ENCODE data around the gene BEST4.
"Not testable (repeated sequence)": the region's sequence is repeated elsewhere in the genome, so short reads cannot be mapped to it uniquely, and the experiment has no call there.

Gene BEST4

DNA sequence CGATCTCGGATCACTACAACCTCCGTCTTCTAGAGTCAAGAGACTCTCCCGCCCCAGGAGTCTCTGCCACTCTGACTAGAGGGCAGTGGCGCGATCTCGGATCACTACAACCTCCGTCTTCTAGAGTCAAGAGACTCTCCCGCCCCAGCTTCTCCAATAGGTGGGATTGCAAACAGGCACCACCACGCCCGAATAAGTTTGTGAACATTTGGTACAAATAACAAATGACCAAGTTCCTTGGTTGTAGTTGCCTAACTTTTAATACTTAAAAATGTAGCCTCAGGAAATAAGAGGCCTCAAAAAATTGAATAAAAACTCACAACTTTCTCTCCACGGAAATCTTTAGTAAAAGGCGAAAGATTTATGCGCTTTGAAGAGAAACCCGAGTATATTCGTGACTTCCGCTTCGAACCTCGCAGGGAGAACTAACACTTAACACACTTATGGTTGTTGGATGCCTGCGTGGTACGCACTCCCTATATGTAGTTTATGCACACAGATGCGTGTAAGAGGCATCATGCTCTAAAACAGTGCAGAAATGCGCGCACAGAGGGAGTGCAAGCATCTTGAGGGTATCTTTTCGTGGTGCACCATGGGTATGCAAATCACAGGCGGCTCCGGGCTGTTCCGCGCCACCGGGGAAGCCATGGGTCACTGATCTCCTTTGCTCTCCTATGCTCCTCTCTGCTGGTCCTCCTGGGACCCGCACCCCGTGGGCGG, 31.8 kb upstream of the BEST4 start:
- DNase-seq (ENCODE audit: low read depth): peak; percentile 59

DNA sequence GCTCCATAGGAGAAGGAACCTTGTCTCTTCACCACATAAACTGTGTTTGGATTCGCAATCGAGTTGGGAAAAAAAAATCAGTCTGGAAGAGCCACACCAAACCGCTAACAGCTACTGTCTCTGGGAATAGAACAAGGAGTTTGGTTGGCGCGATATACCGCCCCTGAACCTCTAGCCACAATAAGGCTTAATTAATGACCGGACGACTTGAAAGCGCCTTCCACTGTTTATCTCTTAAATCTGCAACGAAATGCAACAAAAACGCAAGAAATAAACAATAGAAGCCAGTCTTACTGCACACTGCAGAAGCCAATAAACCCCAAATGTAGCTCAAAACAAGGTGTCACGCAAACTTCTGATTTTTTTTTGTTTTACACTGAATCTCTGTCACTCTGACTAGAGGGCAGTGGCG, 31.2 kb upstream of the BEST4 start:
- no peak for DNase-seq (ENCODE audit: low read depth)

DNA sequence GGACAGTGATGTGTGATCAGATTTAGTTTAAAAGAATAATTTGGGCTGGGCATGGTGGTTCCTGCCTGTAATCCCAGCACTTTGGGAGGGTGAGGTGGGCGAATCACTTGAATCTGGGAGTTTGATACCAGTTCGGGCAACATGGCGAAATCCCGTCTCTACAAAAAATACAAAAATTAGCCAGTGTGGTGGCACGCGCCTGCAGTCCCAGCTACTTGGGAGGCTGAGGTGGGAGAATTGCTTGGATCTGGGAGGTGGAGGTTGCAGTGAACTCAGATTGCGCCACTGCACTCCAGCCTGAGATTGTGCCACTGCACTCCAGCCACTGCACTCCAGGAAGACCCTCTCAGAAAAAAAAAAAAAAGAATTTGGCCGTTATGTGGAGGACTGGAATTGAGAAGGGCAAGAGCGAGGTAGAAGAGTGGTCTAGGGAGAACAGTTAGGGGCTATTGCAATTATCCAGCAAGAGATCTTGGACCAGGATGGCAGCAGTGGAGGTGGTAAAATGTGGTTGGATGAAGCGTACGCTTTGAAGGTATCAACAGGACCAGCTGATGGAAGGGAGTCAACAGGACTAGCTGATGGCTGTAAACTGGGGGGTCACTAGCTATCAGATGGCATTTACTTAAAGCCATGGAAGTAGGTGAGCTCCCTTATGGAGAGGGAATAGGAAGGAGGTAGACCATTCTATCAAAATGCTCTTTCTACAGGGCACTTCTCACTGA, 30.0 kb upstream of the BEST4 start:
- DNase-seq (ENCODE audit: low read depth): no peak

DNA sequence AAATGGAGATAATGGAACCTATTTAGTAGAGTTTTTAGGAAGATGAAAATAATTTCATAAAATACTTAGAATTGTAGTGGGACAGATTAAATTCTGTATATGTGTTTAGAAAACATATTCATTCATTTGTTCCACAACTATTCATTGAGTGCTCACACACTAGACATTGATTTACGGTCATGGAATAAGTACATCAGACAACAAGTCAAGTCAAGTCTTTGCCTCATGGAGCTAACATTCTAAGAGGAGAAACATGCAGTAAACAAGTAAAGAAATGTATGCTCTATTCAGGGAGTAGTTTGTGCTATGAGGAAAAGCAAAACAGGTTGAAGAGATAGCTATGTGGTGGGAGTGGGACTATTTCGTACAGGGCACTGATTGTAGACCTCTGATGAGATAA, 29.3 kb upstream of the BEST4 start:
- DNase-seq (ENCODE audit: low read depth): no peak

DNA sequence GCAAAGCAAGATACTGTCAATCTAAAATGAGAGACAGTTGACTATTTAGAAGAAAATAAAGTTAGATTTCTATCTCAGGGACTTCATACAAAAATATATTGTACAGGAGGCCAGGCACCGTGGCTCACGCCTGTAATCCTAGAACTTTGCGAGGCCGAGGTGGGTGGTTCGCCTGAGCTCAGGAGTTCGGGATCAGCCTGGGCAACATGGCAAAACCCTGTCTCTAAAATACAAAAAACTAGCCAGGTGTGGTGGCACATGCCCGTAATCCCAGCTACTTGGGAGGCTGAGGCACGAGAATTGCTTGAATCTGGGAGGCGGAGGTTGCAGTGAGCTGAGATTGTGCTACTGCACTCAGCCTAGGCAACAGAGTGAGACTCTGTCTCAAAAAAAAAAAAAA, 28.0 kb upstream of the BEST4 start:
- not testable (repeated sequence) for DNase-seq (ENCODE audit: low read depth)

DNA sequence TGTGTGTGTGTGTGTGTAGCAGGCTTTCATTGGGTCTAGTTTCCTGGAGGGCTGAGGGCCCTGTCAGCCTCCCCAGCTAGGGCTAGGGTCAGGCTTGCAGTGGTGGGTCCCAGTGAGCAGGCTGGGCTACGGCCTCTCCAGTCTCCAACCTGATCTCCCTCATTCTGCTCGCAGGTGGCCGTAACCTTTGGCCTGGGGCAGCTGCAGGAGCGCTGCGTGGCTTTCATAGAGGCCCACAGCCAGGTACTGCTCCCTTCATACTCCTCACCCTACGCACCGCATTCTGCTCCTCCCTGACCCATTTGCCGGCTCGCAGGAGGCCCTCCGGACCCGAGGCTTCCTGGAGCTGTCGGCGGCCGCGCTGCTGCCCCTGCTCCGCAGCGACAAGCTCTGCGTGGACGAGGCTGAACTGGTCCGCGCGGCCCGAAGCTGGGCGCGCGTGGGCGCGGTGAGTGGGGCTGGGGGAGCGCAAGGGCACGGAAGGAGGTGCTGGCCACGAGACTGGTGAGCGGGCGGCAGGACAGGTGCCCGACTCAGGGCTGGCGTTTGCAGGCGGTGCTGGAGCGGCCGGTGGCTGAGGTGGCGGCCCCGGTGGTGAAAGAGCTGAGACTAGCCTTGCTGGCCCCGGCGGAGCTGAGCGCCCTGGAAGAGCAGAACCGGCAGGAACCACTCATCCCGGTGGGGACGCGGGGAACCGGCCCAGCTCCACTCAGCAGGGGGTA, 25.0 kb upstream of the BEST4 start:
- no peak for DNase-seq (ENCODE audit: low read depth)

DNA sequence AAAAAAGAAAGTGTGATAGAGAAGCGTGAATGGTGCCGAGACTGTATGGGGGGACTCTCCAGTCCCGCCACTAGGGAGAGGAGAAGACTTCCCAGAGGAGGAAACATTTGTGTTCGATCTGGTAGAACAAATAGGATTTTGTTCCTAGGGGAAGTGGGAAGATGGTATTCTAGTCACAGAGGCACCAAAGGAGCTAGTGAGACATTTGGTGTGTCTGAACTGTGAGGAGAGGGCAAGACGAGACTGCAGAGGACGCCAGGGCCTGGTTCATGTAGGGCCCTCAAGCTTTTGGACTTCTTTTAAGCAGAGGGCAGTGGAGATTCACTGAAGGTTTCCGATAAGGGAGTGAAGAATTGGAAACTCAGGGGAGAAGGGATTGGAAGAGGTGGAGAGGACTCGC, 23.3 kb upstream of the BEST4 start:
- no peak for DNase-seq (ENCODE audit: low read depth)

DNA sequence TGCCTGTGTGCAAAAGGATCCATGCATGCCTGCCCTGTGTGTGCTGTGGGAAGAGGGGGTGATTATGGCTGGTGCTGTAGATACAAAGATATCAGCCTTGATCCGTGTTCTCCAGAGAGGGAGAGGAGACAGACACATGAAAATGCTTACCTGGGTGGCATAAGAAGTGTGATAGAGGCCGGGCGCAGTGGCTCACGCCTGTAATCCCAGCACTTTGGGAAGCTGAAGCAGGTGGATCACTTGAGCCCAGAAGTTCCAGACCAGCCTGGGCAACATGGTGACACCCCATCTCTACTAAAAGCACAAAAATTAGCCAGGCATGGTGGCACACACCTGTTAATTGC, 22.8 kb upstream of the BEST4 start:
- DNase-seq (ENCODE audit: low read depth): not testable (repeated sequence)

DNA sequence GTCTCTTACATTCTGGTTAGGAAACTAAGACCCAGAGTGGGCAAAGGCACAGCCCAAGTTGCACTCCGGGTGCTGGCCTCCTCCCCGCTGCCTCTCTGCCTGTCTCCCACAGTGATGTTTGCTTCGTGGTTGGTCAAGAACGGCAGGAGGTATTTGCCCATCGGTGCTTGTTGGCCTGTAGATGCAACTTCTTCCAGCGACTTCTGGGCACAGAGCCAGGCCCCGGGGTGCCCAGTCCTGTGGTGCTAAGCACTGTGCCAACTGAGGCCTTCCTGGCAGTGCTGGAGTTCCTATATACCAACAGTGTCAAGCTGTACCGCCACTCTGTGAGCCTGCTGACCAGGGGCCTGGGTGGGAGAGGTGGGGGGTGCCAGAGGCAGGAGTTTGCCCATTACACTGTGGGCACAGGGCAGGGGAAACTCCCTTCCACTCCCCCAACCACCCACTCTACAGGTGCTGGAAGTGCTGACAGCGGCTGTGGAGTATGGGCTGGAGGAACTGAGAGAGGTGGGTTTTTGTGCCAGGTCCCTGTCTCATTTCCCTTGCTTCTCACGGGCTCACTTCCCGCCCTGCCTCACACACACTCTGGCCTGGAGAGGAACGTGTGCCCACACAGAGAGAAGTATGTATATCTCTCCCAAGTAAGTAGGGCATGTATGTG, 22.3 kb upstream of the BEST4 start:
- no peak for DNase-seq (ENCODE audit: low read depth)

DNA sequence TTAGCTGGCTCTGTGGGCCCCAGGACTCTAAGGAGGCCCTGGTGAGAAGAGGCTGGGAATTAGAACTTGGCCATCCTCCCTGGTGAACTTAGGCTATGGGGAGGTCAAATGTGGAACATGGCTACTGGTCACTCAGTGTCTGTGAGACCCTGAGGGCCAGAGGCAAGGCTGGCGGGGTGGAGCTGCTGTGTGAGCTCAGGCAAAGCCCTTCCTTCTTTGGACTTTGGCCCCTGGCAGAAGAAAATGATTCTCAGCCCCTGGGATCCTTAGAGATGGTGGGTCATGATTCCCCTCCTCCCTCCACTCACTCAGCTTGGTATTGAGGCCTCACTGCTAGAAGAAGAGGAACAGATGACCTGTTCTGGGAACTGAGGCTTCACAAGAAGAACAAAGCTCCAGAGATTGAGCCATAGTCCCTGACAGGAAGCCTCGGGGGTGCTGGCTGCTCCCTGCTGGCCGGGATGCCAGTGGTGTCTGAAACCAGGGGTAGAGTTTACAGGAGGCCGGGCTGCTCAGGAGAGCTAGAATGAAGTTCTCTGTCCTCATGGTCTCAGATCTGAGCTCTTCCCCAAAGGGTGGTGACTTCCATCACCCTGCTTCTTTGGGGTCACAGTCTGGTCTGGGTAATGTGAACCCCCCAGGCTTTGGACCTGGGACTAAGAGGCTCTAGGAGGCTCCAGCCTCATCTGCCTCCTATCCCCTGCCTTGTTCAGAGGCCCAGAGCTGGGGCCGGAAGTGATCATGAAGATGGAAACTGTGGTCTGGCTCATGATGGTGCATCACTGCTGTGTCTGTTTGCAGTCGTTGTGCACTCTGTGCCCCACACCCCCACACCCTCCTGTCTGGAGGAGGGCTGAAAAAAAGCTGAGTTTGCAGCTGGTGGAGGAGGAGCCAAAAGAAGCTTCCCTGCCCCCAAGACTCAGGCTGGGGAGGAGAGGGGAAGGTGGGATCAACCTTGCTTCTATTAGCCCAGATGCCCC, 21.3 kb upstream of the BEST4 start:
- DNase-seq (ENCODE audit: low read depth): peak; percentile 78

DNA sequence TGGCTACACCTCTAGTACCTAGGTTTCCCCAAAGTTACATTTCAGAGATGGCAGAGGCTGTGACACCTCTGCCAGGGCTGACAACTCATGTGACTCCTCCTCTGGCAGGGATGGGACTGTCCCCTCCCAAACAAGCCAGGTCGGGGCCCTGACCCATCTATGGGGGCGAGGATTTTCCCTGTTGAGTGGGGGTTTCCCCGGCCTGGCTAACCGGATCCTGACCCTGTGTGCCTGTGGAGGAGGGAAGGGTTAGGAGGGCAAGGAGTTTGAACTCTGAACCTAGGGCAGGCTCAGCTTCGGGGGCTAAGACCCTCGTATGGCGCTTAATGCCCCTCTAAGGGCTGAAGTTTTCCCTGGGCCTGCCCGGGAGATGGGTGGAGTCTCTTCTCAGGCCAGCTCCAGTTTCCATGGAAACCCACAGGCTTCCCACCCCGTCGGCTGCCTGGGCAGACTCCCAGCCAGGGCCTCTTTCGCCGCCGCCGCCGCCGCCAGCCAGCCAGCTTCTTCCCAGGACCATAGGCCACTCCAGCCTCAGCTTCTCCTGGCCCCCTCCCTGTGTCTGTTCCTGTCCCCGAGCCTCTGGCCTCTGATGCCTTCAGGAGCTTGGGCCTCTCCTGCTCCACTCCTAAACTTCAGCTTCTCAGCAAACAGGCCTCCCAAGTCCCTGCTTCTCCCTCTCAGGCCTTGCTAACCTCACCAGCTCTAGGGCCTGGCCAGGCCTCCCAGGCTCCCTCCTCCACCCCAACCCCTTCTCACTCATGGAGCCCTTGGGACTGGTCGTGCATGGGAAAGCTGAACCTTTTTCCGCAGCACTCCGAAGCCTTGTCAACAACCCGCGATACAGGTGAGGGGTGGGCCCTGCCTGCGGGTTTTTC, 20.3 kb upstream of the BEST4 start, which contains the start of gene BTBD19:
Gene BTBD19 (plus strand): TSS at position 461 of the 875 bp plus-strand sequence. CDS start 298 bp downstream, at position 759.
- peak; percentile 75 for DNase-seq (ENCODE audit: low read depth)

DNA sequence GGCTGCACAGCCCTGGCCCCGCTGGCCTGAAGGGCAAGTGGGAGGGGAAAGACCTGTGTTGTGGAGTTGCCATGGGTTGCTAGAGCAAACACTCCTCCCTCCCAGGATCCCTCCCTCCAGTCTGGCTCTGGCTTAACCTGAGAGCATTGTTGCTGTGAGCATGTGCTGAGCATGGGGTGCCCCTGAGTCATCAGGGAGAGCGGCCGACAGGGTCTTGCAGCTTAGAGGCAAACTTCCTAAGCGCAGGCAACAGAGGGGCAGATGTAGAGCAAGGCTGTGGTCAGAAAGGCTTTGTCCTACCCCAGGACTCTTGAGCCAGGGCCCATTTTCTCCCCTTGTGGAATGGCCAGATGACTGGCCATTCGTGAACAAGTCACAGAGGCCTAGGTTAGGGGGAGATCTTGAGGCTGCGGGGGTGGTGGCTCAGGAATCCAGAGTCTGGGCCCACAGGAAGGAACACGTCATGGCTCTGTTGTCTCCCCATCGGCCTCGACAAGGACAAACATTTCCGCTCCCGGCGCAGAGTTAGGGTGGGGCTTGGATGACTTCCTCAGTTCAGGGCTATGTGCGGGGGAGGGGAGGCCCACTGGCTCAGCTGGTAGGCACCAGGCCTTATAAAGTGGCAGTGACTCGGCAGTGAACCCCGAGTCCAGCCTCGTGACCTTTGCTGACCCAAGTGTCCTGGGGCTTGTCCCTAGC, 19.5 kb upstream of the BEST4 start:
- DNase-seq (ENCODE audit: low read depth): peak; percentile 80

DNA sequence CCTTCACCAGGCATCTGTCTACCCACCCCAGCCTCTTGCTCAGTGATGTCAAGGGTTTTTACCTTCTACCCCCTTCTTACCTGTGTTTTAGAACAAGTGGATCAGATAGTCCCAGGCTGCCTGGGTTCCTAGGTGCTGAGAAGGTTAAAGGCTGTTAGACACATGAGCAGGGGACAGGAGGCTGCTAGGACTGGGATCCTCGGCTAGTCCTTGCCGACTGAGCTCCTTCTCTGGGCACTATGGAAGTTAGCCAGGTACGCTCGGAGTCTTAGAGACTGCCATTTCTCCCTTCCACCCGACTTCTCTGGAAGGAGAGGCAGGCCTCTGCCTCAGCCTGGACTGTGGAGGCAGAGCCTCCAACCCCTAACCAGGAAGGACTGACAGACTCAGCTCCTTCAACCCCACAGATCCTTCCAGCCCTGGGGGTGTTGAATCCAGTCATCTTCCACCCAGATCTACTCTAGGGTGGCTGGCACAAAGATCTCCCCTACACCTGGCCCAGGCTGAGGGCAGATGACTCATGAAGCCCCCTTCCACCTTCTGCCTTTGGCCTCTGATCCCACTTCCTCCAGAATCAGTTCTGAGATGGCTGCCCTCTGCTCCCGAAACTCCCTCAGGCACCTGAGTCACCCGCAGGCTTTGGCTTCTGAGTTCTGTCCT, 18.9 kb upstream of the BEST4 start, which contains the start of gene DYNLT4:
Gene DYNLT4 (minus strand): TSS at position 648 of the 660 bp plus-strand sequence. CDS start 683 bp downstream, outside the sequence.
- no peak for DNase-seq (ENCODE audit: low read depth)

DNA sequence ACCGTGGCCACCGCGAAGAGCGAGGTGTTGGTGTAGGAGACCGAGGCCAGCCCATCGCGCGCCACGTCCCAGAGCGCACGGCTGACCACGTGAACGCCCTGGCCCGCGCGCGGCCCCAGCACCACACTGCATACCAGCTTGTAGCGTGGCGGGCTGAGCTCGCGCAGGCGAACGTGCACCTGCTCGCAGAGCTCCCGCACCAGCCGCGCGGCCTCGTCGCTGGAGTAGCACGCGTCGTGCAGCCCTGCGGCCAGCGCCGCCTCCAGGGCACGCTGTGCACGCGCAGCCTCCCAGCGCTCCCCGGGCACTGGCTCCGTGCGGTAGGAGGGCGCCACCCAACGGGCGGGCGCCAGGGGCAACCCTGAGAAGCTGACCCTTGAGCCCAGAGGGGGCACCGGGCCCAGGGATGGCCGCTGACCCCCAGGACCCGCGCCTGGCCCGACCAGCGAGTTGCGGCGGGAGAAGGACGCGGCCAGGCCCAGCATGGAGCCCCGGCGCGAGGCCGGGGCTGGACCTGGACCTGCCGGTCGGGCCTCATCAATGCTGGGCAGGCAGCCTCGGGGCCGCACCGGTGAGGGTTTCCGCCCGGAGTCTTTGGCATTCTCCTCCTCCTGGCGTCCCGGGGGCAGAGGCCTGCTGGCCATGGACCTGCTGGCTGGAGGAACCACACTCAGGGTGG, 18.2 kb upstream of the BEST4 start:
- no peak for DNase-seq (ENCODE audit: low read depth)

DNA sequence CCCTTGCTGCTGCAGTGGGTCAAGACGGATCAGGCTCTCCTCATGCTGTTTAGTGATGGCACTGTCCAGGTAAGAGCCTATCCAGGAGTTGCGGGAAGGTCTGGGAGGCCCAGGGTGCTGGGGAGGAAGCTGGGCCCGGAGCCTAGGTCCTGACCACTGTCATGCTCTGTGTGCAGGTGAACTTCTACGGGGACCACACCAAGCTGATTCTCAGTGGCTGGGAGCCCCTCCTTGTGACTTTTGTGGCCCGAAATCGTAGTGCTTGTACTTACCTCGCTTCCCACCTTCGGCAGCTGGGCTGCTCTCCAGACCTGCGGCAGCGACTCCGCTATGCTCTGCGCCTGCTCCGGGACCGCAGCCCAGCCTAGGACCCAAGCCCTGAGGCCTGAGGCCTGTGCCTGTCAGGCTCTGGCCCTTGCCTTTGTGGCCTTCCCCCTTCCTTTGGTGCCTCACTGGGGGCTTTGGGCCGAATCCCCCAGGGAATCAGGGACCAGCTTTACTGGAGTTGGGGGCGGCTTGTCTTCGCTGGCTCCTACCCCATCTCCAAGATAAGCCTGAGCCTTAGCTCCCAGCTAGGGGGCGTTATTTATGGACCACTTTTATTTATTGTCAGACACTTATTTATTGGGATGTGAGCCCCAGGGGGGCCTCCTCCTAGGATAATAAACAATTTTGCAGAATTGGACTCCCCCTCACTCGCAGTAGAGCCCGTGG, 17.5 kb upstream of the BEST4 start:
- no peak for DNase-seq (ENCODE audit: low read depth)

DNA sequence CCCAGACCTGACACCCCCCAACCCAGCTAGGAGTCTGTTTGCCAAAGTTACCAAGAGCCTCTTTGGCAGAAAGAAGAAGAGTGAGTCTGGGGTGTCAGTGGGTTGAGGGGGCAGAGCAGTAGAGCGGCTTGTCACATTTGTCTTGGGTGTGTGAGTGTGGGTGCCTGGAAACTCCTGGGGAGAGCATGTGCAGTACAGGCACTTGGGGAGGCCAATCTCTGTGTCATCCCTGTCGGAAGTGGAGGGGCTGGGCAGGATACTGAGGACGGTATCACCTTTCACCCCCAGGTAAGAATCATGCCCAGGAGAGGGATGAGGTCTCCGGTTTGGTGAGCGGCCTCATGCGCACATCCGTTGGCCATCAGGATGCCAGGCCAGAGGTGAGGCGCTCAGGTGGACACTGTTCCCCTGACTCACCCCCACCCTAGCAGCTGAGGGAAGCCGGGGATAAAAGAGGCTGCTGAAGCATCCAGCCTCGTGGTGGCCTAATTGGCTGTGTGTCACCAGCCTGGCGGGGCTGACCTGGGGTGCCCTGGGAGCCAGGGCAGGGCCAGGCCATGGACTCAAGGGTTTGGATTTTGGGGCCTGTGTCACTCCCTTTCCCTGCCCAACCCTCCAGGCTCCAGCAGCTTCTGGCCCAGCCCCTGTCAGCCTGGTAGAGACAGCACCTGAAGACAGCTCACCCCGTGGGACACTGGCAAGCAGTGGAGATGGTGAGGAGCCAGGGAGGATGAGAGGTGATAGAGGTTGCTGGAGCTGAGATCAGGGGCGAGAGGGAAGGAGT, 15.5 kb upstream of the BEST4 start:
- DNase-seq (ENCODE audit: low read depth): no peak

DNA sequence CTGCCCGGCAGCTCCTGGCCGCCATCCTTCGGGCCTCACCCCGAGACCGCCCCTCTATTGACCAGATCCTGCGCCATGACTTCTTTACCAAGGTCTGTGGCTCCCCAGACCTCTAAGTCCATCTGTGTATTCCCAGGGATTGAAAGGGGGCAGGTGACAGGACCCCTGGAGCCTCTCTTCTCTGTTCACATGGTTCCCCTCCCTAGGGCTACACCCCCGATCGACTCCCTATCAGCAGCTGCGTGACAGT, 15.0 kb upstream of the BEST4 start:
- DNase-seq (ENCODE audit: low read depth): no peak
